Activated CD4-positive, alpha-beta T cell treated with anti-CD3 and anti-CD28 coated beads, Interleukin-2, Interleukin-6, amounts not matched to agents 100 ng/mL and 50 ng/mL, durations not matched to agents 16 hours and 8 hours (primary cell): ENCODE data around the gene CABLES1.

Experiments
- DNase-seq: peaks from one replicate; pipeline ENCODE4 v3.0.0-alpha.2; 2020

CABLES1 gene

GRCh38 chr18:23196119-23197007, 61.1 kb downstream of the CABLES1 start:
- DNase-seq: no peak

GRCh38 chr18:23198217-23198845, 63.0 kb downstream of the CABLES1 start:
- no peak for DNase-seq

DNA sequence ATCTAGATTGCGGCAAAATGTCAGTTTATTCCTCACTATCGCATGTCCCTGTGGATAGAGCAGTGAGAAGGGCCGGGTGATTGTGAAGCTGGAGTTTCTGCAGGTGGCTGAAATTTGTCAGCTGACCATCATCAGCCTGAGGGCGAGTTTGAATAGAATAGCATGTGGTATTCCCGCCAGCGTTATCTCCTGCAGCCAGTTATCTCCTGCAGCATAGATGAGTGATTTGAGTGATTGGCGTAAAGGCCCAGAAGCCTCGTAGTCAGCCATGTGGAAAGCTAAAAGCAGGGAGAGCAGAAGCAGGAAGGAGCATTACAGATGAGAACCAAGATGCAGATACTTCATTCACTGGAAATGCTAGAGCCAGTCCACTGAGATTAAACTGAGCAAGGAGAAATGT, 65.5 kb downstream of the CABLES1 start:
- DNase-seq: no peak

GRCh38 chr18:23201741-23202140, 66.5 kb downstream of the CABLES1 start:
- DNase-seq: no peak

GRCh38 chr18:23203891-23204432, 68.7 kb downstream of the CABLES1 start:
- no peak for DNase-seq

- DNase-seq: no peak
Measured at GRCh38 chr18:23204589-23205235, 69.4 kb downstream of the CABLES1 start.

GRCh38 chr18:23205980-23206379, 70.7 kb downstream of the CABLES1 start:
- no peak for DNase-seq

DNA sequence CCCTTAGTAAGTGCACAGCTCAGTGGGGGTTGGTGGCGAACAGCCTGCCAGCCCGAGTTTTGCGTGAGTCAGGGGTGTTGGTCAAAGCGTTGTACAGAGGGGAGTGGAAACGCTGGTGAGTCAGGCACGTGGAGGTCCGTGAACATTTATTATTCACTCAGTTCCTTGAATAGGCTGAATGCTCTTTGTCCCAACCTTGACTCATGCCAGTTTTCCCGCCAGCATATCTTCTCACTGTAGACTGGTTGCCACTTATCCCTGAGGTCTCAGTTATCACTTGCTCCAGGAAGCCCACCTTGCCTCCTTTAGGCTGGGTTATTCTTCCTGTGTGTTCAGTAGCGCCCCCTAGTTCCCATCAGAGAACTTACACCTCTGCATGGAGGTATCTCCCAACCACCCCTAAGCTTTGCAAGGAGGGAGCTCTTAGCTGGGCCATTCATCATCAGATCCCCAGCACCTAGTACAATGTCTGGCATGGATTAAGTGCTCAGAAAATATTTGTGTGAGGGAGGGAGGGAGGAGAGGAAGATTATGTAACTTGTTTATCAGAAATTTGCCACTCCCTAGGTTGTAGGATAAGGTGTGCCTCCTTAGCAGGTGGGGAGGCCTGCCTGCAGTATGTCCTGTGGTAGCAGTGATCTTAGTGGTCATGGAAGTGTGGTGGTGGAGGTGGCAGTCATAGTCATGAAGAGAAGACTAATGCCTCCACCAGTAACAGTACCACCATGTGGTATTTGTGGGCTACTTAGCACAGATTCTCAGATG, 72.1 kb downstream of the CABLES1 start:
- no peak for DNase-seq

DNA sequence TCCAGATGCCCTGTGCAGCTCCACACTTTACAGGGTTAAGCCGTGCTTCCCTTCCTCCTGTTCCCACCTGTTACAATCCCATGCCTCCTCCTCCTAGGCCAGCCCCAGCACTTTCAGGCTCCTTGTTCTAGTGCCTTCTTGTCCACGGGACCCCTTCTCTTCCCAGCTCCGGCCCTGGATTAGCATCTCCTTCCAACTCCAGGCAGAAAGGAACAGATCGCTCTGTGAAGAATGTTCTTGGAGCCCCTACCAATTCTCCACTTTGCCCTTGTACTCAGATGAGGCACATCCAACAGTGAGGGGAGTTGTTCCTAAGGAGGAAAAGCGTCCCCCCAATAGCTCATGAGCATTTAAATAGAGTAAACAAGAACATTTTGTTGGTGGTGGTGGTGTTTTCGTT, 72.7 kb downstream of the CABLES1 start:
- no peak for DNase-seq

DNA sequence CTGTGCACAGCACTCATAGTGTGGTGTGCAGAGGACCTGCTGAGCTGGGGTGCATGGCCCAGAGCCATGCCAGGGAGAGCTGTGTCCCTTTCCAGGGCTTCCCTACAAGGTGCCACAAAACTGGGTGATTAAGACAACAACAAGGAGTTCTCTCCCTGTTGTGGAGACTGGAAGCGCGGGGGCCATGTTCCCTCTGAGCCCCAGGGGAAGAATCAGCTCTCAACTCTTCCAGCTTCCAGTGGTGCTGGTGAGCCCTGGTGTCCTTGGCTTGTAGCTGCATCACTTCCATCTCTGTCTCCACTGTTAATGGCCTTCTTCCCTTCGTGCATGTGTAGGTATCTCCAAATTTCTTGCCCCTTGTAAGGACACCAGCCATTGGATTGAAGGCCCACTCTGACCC, 73.3 kb downstream of the CABLES1 start:
- DNase-seq: no peak

DNA sequence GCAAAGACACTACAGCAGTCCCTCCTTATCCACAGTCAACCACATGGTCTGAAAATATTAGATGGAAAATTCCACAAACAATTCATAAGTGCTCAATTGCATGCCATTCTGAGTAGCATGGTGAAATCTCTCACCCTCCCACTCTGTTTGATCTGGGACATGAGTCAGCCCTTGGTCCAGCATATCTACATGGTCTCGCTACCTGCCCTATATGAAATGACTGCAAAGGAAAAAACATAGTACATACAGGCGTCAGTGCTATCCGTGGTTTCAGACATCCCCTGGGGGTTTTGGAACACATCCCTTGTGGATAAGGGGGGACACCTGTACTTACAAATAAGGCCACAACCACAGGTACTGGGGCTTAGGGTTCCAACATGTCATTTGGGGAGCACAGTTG, 73.7 kb downstream of the CABLES1 start:
- peak; percentile 30 for DNase-seq

DNA sequence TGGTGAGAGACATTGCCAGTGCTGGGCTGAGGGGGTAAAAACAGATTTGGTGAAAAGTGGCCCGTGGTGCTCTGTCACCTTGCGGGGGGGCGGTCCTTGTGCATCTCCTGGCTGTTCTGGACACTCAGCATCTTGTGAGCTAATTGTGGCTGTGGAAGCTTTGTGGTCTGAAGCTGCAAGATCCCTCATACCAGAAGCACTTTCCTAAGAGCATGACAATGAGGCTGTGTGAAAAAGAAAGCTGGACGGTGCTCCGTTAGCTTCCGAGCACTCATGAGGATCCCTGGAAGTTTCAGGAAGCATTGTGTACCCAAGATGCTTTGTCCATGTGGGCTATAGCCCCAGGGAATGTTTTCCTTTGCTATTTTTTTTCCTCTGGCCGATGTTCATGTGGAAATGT, 74.5 kb downstream of the CABLES1 start:
- DNase-seq: no peak

DNA sequence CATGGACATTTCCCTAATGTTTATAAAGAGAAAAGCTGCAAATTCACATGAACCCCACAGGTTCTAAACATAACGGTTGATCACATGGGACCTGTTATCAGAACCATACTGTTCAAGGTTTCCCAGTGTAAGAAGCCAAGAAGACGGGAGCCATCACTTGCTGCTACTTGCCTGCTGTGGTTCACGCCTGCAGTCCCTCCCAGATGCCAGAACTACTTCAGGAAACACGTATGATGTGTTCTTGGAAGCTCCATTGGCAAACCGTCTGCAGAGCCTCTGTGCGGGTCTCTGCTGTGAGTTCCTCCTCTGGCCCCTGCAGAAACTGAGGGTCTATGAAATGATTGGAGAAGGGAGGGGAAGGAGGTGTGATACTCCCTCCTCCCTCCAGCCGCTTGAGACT, 75.2 kb downstream of the CABLES1 start:
- DNase-seq: no peak

DNA sequence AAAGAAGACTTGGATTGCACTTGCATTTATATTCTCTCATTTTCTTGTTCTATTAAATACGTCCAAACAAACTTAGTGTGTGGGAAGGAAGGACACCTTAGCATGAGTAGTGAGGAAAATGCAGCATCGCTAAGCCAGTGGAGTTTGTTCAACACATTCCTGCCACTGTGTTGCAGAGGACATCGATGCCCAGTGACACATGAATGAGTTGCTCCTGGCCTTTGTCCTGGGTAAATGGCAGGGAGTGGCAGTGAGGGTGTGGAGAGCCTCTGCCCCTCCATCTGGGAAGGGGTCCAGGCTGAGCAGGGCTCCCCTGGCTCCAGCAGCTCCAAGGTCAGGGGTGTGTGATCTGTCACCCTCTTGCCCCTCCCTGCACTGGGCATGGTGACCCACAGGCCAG, 75.9 kb downstream of the CABLES1 start:
- DNase-seq: no peak

GRCh38 chr18:23212161-23212560, 76.9 kb downstream of the CABLES1 start:
- no peak for DNase-seq

DNA sequence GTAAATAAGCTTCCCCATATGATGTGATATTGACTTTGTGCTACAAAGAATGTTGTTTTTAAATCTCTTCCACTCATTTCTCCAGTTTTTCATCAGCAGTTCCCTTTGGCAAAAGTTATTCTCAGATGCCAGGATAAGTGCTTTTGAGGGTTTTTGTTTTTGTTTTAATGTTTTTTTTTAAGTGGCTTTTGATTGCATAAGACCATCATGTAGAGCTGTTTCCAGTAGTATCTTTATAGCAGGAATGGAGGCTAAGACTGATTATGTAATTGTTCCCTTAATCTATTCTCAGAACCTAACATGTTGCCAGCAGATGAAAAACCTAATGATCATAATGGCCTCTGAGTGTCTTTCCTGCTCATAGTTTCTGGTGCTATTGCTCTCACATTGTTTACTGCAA, 77.9 kb downstream of the CABLES1 start:
- DNase-seq: no peak

DNA sequence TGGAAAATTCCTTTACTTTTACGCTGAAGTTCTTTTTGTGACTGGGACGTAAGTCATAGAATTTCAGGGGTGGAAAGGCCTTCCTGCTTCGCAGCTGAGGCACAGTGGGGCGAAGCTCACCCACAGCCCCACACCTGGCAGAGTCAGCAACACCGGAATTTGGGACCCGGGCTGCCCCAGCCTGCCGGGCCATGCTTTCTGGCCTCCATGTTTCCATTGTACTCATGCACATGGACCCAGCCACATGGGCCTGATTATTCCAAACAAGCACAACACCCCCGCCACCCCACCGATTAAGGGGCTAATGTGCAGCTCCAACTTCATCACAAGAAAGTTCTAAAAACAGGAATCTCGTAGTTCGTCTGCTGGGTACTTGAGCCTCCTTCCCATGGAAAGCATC, 82.5 kb downstream of the CABLES1 start:
- no peak for DNase-seq

GRCh38 chr18:23220355-23220754, 85.1 kb downstream of the CABLES1 start:
- DNase-seq: no peak

DNA sequence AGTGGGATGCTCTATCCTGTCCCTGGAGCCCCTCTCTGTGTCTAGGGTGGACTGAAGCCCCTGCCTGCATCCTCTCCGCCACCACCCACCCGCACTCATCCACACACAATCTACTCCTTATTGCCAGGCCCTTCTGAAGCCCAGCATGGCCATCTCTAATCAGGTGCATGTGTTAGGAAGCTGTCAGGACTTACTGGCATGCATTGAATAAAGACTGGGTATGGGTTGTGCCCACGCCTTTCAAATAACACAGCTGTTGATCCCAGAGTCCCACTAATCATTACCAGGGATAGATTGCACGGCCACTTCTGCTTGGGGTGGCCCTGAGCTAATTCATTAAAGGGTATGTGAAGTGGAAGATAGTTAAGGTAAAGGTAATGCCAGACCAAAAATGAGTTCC, 88.4 kb downstream of the CABLES1 start:
- DNase-seq: no peak

DNA sequence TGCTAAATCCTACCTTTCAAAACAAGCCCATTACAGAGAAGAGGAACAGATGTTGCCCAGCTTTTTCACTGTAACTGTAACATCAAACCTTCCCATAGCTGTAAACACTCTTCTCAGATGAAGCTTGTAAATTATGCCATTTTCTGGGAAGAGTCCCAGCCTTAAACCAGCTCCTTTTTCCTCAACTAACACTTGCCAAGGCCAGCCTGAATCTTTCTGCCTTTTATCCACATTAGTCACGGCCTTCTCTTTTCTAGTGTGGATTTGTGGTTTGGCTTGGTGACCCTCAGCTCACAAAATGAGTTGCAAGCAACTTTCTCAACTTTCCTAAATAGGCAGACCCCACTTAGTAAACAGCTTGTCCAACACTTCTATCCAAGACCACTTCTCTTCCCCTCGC, 90.2 kb downstream of the CABLES1 start:
- no peak for DNase-seq

- DNase-seq: no peak
Measured at GRCh38 chr18:23226391-23226790, 91.1 kb downstream of the CABLES1 start.

DNA sequence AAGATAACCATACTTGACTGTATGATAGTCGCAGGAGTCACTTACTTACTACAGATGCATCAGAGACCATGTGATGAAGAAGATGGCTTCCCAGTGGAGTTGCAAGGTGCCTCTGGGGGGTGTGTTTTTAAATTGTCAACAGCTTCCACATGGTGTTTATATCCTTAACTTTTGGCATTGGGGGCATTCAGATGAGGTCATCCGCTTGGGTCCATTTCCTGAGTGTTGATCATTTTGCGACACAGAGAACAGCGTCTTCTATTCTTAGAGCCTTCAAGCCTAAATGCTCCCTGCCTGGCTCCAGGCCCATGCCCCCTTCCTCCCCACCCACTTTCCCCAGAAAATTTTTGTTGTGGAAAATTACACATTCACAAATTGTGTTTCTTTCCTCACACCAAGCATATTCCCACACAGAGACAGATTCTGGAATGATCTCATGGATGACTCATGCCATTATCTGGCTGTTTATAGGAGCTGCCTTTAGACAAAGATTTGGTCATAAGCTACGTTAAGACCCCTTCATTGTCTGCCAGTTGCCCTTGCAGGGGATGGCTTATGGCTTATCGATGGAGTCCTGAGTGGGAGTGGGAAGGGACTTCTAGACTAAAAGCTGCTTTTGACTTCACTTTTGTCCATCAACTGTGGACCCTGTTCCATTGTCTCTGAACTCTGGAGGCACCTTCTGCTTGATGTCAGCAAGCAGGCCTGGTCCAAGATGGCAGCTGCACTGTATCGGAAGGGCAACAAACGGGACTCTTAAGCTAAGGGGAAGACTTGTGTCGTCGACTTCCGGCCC, 91.8 kb downstream of the CABLES1 start:
- DNase-seq: no peak
